Stimulated activated CD8-positive, alpha-beta memory T cell treated with anti-CD3 and anti-CD28 coated beads, Interleukin-12 subunit alpha, Interleukin-12 subunit beta, amount 100 ng/mL, for 24 hours (primary cell): Measurements from ENCODE around the gene NYNRIN.
"Not testable (repeated sequence)": the region's sequence is repeated elsewhere in the genome, so short reads cannot be mapped to it uniquely, and the experiment has no call there.

Source experiments
- DNase-seq: peaks from one replicate; pipeline ENCODE4 v3.0.0-alpha.2; 2020; ENCODE audit errors: extremely low read depth

The NYNRIN gene

GRCh38 chr14:24398653-24399446 is at the start of gene NYNRIN:
Gene NYNRIN (plus strand): TSS chr14:24399003. CDS start chr14:24399247, 244 bp downstream.
- no peak for DNase-seq

GRCh38 chr14:24349742-24350141 is 49.1 kb upstream of the NYNRIN start:
- no peak for DNase-seq

GRCh38 chr14:24351517-24351916 is 47.3 kb upstream of the NYNRIN start:
- no peak for DNase-seq

- DNase-seq = no peak
These were observed 45.0 kb upstream of the NYNRIN start for GRCh38 chr14:24353559-24354481.

- DNase-seq = not testable (repeated sequence)
These were observed 44.3 kb upstream of the NYNRIN start for GRCh38 chr14:24354482-24354825.

GRCh38 chr14:24355009-24355408 is 43.8 kb upstream of the NYNRIN start:
- no peak for DNase-seq

GRCh38 chr14:24356208-24356607 is 42.6 kb upstream of the NYNRIN start:
- no peak for DNase-seq

GRCh38 chr14:24360281-24360680 is 38.5 kb upstream of the NYNRIN start:
- no peak for DNase-seq

- no peak for DNase-seq
These were observed 37.5 kb upstream of the NYNRIN start for GRCh38 chr14:24361326-24361725.

- DNase-seq = no peak
These were observed 36.4 kb upstream of the NYNRIN start for GRCh38 chr14:24362241-24362960.

- DNase-seq = no peak
These were observed 35.4 kb upstream of the NYNRIN start for GRCh38 chr14:24363401-24363800.

GRCh38 chr14:24364841-24365240 is 34.0 kb upstream of the NYNRIN start:
- DNase-seq = no peak

- DNase-seq = peak; percentile 25
These were observed 33.0 kb upstream of the NYNRIN start for GRCh38 chr14:24365600-24366412.

- DNase-seq = no peak
These were observed 32.4 kb upstream of the NYNRIN start for GRCh38 chr14:24366413-24366720.

- DNase-seq = no peak
These were observed 31.9 kb upstream of the NYNRIN start for GRCh38 chr14:24366721-24367513.

GRCh38 chr14:24367514-24368211 is 31.1 kb upstream of the NYNRIN start, which contains the start of gene NFATC4:
Gene NFATC4 (plus strand): TSS chr14:24368184. CDS start chr14:24368341, 157 bp downstream.
- no peak for DNase-seq

- DNase-seq = no peak
These were observed 30.6 kb upstream of the NYNRIN start for GRCh38 chr14:24368212-24368561.

GRCh38 chr14:24368562-24369252 is 30.1 kb upstream of the NYNRIN start:
- DNase-seq = no peak

- no peak for DNase-seq
These were observed 29.3 kb upstream of the NYNRIN start for GRCh38 chr14:24369463-24369862.
